HG03066 (cell line): ENCODE measurements around the gene ARTN.

Experiments
- ATAC-seq: cut with Tn5 transposase; IDR thresholded peaks from one replicate; pipeline ENCODE4 v1.9.1; 2021; ENCODE audit warnings: low read depth; ENCODE audit not compliant: unreplicated experiment

ARTN gene, protein sequence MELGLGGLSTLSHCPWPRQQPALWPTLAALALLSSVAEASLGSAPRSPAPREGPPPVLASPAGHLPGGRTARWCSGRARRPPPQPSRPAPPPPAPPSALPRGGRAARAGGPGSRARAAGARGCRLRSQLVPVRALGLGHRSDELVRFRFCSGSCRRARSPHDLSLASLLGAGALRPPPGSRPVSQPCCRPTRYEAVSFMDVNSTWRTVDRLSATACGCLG

DNA sequence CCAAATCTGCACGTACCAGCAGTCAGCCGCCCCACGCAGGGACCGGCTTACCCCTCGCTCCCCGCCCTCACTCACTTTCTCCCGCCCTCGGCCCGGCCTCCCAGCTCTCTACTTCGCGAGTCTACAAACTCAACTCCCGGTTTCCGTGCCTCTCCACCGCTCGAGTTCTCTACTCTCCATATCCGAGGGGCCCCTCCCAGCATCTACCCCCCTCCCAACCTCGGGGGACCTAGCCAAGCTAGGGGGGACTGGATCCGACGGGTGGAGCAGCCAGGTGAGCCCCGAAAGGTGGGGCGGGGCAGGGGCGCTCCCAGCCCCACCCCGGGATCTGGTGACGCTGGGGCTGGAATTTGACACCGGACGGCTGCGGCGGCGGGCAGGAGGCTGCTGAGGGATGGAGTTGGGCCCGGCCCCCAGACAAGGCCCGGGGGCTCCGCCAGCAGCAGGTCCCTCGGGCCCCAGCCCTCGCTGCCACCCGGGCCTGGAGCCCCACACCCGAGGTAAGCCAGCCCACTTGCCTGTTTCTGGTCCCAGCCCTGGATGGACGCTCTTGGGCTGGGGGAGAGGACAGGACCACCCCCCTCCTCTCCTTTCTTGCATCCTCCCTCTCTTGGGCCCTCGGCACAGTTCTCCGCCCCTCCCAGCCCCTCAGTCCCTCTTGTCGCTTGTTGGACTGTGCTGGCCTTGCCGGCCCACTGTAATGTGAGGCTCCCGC, at the start of gene ARTN:
ARTN (plus strand) TSS at position 416 of the 715 bp plus-strand sequence. CDS start 1,856 bp downstream, outside the sequence.
- no peak for ATAC-seq

- ATAC-seq = no peak
Measured at GRCh38 chr1:43885279-43885801, 48.3 kb upstream of the ARTN start.

- ATAC-seq = no peak
Measured at GRCh38 chr1:43887748-43888147, 45.9 kb upstream of the ARTN start.

DNA sequence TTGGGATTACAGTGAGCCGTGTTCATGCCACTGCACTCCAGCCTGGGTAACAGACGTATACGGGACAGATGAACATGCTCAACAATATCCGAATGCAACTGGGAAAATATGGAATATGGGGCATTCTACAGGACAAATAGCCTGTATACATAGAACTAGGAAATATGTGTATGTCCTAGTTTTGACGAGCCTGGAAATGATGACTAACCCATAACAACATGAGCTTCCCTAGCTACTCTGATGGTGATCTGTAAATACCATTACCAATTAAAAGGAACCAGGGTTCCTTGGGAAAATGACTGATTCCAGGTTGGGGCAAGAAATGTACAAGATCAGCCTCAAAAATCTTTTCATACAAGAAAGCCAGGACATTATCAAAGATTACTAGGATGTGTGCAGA, 42.8 kb upstream of the ARTN start:
- ATAC-seq = no peak

DNA sequence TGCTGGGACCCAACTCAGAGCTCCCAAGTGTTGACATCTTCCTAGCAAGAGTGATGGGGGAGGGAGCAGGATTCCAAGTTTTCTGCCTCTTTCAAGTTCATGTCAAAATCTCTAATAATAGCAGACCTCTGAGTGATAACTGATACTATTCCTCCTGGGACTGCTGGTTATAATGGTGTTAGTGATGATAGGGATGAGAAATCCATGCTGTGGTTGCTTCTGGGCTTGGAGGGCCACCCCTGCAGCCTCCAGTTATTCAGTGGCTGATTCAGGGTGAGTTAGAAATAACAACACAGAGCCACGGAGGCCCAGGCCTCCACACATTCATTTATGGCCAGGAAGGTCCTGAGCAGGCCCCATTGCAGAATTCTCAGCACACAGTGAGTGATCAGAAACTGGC, 40.6 kb upstream of the ARTN start:
- ATAC-seq = no peak

DNA sequence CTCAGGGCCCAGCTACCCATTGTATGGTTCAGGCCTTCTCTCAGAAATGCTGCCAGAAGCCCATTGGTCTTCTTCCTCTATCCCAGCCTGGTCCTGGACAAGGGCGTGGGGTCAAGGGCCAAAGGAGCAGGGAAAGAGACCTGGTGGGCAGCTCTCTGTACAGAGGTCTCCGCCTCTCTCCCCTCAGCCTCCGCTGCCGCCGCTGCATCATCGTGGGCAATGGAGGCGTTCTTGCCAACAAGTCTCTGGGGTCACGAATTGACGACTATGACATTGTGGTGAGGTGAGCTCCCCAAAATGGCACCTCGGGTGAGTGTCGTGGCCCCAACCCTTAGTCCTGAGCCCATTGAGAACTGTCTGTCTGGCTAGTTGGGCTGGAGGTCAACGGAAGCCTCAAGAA, 34.6 kb upstream of the ARTN start:
- no peak for ATAC-seq

DNA sequence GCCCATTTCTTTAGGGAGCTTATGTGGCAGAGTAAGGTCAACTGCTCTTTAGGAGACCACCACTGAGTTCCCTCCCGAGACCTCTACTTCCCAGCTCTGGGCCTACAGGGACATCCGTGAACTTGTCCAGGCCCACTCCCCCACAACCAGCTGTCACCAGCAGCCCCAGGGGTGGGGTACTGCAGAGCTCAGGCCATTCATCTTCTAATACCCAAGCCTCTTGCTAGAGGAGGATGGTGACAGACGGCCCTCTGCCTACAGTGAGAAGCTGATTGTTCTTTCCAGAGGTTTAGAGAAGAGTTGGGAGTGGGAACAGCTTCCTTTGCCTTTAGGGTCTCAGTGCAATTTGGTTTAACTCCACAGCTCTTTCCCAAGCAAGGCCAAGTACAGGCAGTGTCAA, 33.2 kb upstream of the ARTN start:
- ATAC-seq = no peak

- no peak for ATAC-seq
Measured at GRCh38 chr1:43901196-43901961, 32.2 kb upstream of the ARTN start.

GRCh38 chr1:43902058-43902831, 31.4 kb upstream of the ARTN start:
- ATAC-seq = no peak

- no peak for ATAC-seq
Measured at GRCh38 chr1:43904660-43905551, 28.7 kb upstream of the ARTN start.

DNA sequence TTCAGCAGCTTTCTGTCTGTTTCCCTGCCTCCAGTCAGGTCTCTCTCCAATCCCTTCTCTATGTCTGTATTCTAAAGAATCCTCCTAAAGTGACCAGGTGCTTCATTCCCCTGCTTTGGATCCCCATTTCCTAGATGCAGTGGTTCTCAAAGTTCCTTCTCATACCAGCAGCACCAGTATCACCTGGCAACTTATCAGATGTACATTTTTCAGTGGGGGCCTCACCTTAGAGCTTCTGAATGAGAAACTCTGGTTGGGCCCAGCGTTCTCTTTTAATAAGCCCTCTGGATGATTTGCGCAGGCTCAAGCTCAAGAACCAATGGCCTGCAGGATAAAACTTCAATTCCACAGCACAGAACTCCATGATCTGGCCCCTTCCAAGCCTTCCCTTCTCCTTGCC, 25.4 kb upstream of the ARTN start:
- no peak for ATAC-seq

DNA sequence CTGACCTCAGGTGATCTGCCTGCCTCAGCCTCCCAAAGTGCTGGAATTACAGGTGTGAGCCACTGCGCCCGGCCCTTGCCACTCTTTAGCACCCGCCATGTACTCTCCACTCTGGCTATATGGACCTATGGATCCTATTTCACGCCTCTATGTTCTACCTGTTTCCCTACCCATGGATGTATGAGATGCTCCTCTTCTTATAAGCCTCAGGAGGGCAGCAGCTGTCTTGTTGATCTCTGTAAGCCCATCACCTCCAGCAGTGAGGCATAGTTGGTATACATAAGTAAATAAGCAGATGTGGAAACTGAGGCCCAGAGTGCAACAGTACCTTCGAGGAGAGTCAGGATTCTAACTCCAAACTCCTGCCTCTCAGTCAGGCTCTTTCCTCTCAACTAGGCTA, 24.7 kb upstream of the ARTN start:
- ATAC-seq = no peak

DNA sequence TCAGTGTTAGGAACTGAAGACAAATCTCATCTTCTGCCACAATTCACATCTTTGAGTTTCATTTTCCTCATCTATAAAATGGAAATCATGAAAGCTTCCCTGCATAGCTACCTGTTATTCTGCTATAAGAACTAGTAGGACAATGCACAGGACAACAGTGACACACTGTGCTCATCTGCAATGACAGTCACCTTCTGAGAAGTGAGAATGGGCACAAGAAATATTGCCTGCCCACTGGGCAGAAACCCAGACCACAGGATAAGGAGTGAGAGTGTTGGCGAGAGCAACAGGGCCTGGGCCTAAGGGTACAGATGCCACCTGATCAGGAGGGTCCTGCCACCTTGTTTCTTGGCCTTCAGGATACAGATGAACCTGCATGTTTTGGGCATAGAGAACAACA, 23.3 kb upstream of the ARTN start:
- no peak for ATAC-seq

- ATAC-seq = no peak
Measured at GRCh38 chr1:43912607-43913006, 21.0 kb upstream of the ARTN start.

DNA sequence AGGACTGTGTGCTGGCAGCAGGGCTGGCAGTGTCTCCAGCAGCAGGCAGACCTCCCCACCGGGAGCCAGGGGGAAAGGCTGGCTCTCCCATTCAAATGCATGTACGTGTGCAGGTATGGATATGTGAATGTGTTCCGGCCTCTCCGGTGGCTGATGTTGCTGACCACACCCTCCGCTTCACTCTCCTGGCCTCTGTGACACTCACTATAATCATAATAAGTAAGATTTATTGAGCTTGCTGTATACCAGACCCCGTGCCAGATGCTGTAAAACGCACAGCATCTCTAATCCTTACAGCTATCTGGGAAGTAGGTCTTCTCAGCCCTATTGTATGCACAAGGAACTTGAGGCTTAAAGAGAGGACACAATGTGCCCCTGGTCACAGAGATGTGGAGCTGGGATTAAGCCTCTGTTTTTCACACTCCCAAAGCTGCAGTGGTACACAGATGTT, 20.5 kb upstream of the ARTN start:
- ATAC-seq = no peak

DNA sequence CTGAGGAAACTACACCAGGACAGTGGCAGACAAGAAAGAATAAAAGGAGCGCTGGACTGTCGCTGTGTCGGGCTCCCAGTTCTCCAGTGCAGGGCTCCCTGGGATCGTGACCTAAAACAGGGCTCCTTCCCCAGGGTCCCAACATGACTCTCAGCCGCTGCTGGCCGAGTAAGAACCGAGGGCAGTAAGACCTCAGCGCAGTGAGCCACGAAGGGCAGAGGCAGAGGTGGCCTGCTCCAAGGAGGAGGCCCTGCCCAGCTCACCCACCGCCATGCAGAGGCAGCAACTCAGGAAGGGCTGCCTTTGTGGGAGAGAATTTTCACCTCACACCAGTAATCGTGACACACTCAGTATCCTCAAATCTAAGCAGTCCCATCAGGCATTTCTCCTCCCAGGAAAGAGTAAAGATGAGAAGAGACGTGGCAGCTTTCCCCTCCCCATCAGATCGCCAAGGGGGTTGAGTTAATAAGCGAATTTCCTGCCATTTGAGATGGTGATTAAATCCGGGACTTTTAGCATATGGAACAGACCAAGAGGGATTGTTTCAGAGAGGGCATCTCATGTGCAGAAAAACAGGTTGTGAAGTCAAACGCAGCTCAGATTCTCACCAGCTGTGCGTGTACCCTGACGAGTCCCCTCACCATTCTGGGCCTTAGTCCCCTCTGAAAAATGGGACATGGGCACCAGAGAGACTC, 19.8 kb upstream of the ARTN start:
- no peak for ATAC-seq

DNA sequence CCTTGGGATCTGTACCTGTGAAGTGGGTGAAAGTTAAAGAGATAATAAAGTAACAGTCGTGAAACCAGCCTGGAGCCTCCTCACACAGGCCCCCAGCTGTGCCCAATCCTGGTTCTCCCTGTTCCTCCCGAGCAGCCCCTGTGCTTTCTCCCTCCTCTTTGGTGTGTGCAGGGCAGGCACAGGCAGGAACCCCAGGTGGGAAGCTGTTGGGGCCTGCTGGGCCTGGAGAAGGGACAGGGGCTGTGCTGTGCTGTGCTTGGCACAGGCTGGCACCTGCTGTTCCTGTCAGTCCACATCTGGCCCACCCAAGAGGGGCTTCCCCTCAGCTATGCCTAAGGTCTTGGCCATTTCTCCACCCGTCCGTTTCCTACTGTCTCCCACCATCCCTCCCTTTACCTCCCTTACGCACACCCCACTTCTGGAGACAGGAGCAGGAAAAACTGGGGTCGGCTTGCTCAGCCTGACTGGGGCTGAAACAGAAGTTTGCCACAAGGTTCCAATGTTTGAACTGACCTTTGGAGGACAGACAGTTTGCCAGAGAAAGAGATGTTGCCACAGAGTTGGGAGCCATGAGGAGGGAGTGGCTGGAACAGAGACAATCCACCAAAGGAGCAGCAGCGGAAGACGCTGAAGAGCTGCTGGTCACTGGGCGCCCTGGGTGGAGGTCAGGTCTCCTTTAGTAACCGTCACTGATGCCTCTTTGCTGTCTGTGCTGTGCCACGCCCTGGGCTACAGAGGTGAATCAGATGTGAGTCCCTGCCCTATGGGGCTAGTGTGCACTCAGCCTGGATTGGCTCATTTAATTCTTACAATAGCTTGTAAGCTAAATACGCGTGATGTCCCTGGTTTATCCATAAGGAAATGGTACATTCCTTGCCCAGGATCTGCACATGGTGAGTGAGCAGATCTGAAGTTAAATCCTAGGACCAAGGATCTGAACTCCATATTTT, 18.8 kb upstream of the ARTN start:
- no peak for ATAC-seq

- no peak for ATAC-seq
Measured at GRCh38 chr1:43919906-43920305, 13.7 kb upstream of the ARTN start.
